Duodenal mucosa (tissue), 2 donors: ENCODE data around the gene SLC26A4.

Source experiments
- H3K27ac ChIP-seq: one replicate; pipeline ENCODE4 v1.7.0; 2013; ENCODE audit warnings: low read depth, low read length
- H3K27me3 ChIP-seq, 2 donors: one replicate each; pipeline ENCODE4 v1.7.0; 2013; ENCODE audit warnings: low read length in 2 of 2, control low read depth in 1 of 2; ENCODE audit not compliant: insufficient read depth in 2 of 2, control insufficient read depth in 1 of 2
- H3K36me3 ChIP-seq, 2 donors: one replicate each; pipeline ENCODE4 v1.7.0; 2013; ENCODE audit warnings: low read length in 2 of 2, control low read depth in 1 of 2; ENCODE audit not compliant: insufficient read depth in 2 of 2, control insufficient read depth in 1 of 2
- H3K4me1 ChIP-seq, 2 donors: one replicate each; pipeline ENCODE4 v1.7.0; 2013; ENCODE audit warnings: low read length in 2 of 2, control low read depth in 1 of 2; ENCODE audit not compliant: insufficient read depth in 2 of 2, control insufficient read depth in 1 of 2
- H3K4me3 ChIP-seq, 2 donors: one replicate each; pipeline ENCODE4 v1.7.0; 2013; ENCODE audit warnings: low read length in 2 of 2, low read depth in 1 of 2
- H3K9ac ChIP-seq, 2 donors: one replicate each; pipeline ENCODE4 v1.7.0; 2013; ENCODE audit warnings: low read length in 2 of 2, low read depth in 1 of 2
- H3K9me3 ChIP-seq, 2 donors: one replicate each; pipeline ENCODE4 v1.7.0; 2013; ENCODE audit warnings: low read length in 2 of 2, control low read depth in 1 of 2; ENCODE audit not compliant: control insufficient read depth in 1 of 2

SLC26A4 gene

GRCh38 chr7:107691716-107692115, 31.1 kb downstream of the SLC26A4 start:
- H3K27me3 ChIP-seq, result peaks cover 4 to 7% of the 10 kb centered on the region in 2 donors
- H3K9ac ChIP-seq, result no peak overlapping the region
- H3K36me3 ChIP-seq, result no peaks in the 10 kb centered on the region

DNA sequence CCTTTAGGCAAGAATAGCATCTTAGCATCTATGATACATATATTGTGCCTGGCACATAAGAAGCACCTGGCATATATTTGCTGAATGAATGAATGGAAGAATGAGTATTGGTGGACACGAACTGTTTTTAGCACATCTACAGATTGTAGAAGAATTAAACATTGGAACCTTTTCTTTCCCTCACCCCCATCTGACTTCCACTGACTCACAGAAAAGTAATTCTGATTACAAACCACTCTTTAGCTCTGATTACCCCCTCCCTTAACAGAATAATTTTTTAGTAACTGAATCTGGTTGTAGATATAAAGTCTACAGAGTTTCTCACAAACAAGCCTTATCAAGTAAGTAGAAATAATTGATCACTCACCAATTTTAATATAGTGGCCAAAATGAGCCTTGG, 31.9 kb downstream of the SLC26A4 start:
- Histone ChIP-seq H3K36me3 (no peaks in the 10 kb centered on the region), H3K4me3 (no peak overlapping the region), H3K4me1 (no peaks in the 10 kb centered on the region), H3K9me3 (no peaks in the 10 kb centered on the region), H3K9ac (no peak overlapping the region), H3K27ac (no peak overlapping the region), H3K27me3 (peaks cover 4 to 7% of the 10 kb centered on the region in 2 donors)

More at GRCh38 chr7:107691716-107692115, 31.1 kb downstream of the SLC26A4 start:
- no peak overlapping the region for H3K27ac ChIP-seq
- no peaks in the 10 kb centered on the region for H3K4me1 ChIP-seq
- no peaks in the 10 kb centered on the region for H3K9me3 ChIP-seq
- no peak overlapping the region for H3K4me3 ChIP-seq

GRCh38 chr7:107693396-107693795, 32.8 kb downstream of the SLC26A4 start:
- no peak overlapping the region for H3K9ac ChIP-seq
- H3K4me1 ChIP-seq, result no peaks in the 10 kb centered on the region
- H3K4me3 ChIP-seq, result no peak overlapping the region
- H3K27ac ChIP-seq, result no peak overlapping the region
- no peaks in the 10 kb centered on the region for H3K9me3 ChIP-seq
- no peaks in the 10 kb centered on the region for H3K36me3 ChIP-seq
- H3K27me3 ChIP-seq, result peaks cover 4 to 7% of the 10 kb centered on the region in 2 donors

DNA sequence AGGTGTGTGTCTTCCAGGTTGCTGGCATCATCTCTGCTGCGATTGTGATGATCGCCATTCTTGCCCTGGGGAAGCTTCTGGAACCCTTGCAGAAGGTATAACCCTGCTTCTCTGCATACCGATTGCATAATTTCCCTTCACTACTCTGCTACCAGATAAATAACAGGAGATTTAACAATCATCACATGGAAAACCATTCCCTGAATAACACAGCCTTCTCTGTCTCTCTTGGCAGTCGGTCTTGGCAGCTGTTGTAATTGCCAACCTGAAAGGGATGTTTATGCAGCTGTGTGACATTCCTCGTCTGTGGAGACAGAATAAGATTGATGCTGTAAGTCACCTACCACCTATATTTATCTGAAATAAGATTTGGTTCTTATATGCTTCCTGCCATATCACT, 33.8 kb downstream of the SLC26A4 start:
- no peak overlapping the region for H3K27ac ChIP-seq
- no peaks in the 10 kb centered on the region for H3K9me3 ChIP-seq
- H3K4me1 ChIP-seq, result no peaks in the 10 kb centered on the region
- peaks cover 4 to 7% of the 10 kb centered on the region in 2 donors for H3K27me3 ChIP-seq
- no peaks in the 10 kb centered on the region for H3K36me3 ChIP-seq
- no peak overlapping the region for H3K9ac ChIP-seq
- no peak overlapping the region for H3K4me3 ChIP-seq

GRCh38 chr7:107696330-107696946, 35.8 kb downstream of the SLC26A4 start:
- H3K9ac ChIP-seq, result no peak overlapping the region
- peaks cover 4 to 7% of the 10 kb centered on the region in 2 donors for H3K27me3 ChIP-seq
- no peak overlapping the region for H3K4me3 ChIP-seq
- H3K4me1 ChIP-seq, result no peaks in the 10 kb centered on the region
- no peaks in the 10 kb centered on the region for H3K36me3 ChIP-seq
- H3K9me3 ChIP-seq, result no peaks in the 10 kb centered on the region
- no peak overlapping the region for H3K27ac ChIP-seq

DNA sequence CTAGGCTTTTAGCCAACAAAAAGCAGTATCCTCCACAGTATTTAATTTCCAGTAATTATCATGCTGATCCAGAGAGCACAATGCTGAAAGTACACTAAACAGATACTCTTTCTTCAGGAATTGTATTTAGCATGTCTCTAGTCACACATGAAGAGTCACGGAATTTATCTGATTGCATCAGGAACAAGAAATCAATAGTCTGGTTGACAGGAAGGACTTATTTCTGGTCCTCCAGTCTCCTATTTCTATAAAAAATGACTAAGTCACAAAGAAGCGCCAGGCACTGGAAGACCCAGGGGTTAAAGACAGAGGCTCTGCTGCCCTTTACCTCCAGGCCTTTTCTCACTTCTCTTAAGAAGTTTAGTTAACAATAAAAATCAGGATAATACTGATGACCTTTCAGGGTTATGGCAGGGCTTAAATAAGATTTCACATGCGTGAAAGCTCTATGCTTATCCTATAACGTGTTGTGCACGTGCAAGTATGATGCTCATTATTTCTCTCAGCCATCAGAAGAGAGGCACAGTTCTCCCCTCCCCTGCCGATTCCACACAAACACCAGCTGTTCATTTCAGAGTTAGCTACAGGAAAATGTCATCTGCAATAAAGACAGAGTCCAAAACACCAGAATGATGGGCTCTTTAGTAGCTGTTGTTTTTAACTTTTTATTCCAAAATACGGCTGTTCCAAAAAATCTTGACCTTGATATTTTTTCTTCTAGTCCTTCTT, 36.9 kb downstream of the SLC26A4 start:
- Histone ChIP-seq H3K36me3 (no peaks in the 10 kb centered on the region), H3K4me3 (no peak overlapping the region), H3K27me3 (peaks cover 4 to 7% of the 10 kb centered on the region in 2 donors), H3K4me1 (no peaks in the 10 kb centered on the region), H3K9ac (no peak overlapping the region), H3K27ac (no peak overlapping the region), H3K9me3 (no peaks in the 10 kb centered on the region)

DNA sequence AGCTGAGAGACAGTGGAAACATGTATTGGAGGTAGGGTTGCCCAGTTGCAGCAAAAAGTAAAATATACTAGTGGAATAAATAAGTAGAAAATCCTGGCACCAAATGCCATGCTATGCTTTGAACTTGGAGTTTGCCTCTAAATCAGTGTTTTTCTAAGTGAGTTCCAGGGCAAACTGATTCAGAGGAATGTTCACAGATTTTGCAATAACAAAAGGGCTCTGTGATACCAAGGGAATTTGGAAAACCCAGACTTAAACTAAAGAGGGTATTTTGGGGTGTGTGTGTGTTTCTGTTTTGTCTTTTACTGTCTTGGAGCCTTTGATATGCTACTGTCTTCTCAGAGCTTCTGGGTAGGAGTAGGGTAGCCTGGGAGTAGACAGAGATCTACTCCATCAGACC, 39.9 kb downstream of the SLC26A4 start:
- no peaks in the 10 kb centered on the region for H3K27me3 ChIP-seq
- H3K9ac ChIP-seq, result no peak overlapping the region
- no peak overlapping the region for H3K4me3 ChIP-seq
- no peak overlapping the region for H3K27ac ChIP-seq
- no peaks in the 10 kb centered on the region for H3K4me1 ChIP-seq
- no peaks in the 10 kb centered on the region for H3K36me3 ChIP-seq
- no peaks in the 10 kb centered on the region for H3K9me3 ChIP-seq

- H3K4me1 ChIP-seq, result no peaks in the 10 kb centered on the region
- no peaks in the 10 kb centered on the region for H3K9me3 ChIP-seq
- no peak overlapping the region for H3K4me3 ChIP-seq
- no peaks in the 10 kb centered on the region for H3K27me3 ChIP-seq
- H3K36me3 ChIP-seq, result no peaks in the 10 kb centered on the region
- no peak overlapping the region for H3K9ac ChIP-seq
- H3K27ac ChIP-seq, result no peak overlapping the region
These were observed 40.6 kb downstream of the SLC26A4 start for GRCh38 chr7:107701191-107701590.

DNA sequence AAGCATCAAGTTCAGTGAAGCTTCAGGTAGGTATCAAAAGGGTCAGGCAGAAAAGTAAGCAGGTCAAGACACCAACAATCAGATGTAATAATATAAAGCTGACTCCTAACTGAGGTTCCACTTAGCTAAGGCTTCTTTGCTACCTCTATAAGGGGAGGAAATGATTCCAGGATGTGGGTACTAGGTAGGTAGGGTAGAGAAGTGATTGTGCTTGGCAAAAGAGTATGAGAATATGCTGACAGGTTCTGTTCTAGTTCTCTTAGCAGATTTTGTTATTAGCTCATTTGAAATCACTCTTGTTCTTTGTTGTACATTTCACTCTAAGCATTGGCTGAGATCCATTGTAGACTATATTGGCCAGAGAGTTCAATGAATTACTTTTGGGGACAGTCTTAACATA, 42.6 kb downstream of the SLC26A4 start:
- H3K27ac ChIP-seq, result no peak overlapping the region

DNA sequence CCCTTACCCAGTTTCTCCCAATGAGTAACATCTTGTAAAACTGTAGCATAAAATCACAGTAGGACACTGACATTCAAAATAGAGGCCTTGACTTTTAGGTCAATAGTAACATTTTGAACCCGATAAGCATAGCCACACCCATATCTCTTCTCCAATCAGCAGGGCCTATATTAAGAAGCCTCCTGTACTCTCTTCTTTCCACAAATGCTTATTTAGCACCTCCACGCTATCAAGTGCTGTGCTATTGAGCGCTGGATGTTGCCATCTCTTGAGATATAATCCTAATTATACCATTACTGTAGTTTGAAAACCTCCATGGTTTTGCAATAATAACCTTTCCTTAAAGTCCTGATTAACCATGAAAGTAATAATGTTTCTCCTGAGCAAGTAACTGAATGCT, 43.2 kb downstream of the SLC26A4 start:
- Histone ChIP-seq H3K27me3 (no peaks in the 10 kb centered on the region), H3K27ac (no peak overlapping the region), H3K9me3 (no peaks in the 10 kb centered on the region), H3K4me1 (no peaks in the 10 kb centered on the region), H3K4me3 (no peak overlapping the region), H3K9ac (no peak overlapping the region), H3K36me3 (no peaks in the 10 kb centered on the region)

More for the DNA sequence above, 42.6 kb downstream of the SLC26A4 start:
- H3K36me3 ChIP-seq, result no peaks in the 10 kb centered on the region
- no peaks in the 10 kb centered on the region for H3K9me3 ChIP-seq
- no peaks in the 10 kb centered on the region for H3K4me1 ChIP-seq
- H3K4me3 ChIP-seq, result no peak overlapping the region
- no peaks in the 10 kb centered on the region for H3K27me3 ChIP-seq
- no peak overlapping the region for H3K9ac ChIP-seq
